Caco-2 (cell line): ENCODE data around the gene RNF144B. TPM values are rescaled to one million over a fixed set of nuclear protein-coding genes. Genes with fewer than 3 reads are reported as not detected.

Experiments used
- BruUV-seq: library from RNA; stranded (reverse); fragments of 400-500 nt; replicated peaks from 2 replicates; lab custom pipeline; 2021; lab: Mats Ljungman, UMichigan
- CTCF ChIA-PET: fragments of 300-600 bp; sonication (Branson Sonifier 250); formaldehyde crosslinking; loops from one replicate; lab custom pipeline; 2022; ENCODE audit warnings: antibody characterized with exemption; lab: Charles Lee
- POLR2A ChIA-PET: fragments of 300-600 bp; sonication (Branson Sonifier 250); formaldehyde crosslinking; loops from one replicate; lab custom pipeline; 2022; ENCODE audit warnings: antibody characterized with exemption; lab: Charles Lee
- DNase-seq, 2 experiments: peaks; one replicate each; pipeline versions ENCODE4 v3.0.0 to v3.0.0-alpha.2; 2020 to 2022
- H3K27me3 ChIP-seq: replicated peaks from 2 replicates; pipeline ENCODE4 v1.6.0; 2011; ENCODE audit warnings: low read length; ENCODE audit not compliant: control insufficient read depth, insufficient read depth
- H3K36me3 ChIP-seq: 2 replicates; pipeline ENCODE4 v1.5.1; 2011; ENCODE audit warnings: low read length; ENCODE audit not compliant: control insufficient read depth, insufficient read depth
- H3K4me1 ChIP-seq: fragments of 250-450 bp; sonication (Bioruptor Pico); 2 replicates; pipeline ENCODE4 v1.5.1; 2020; ENCODE audit warnings: mild to moderate bottlenecking
- H3K4me3 ChIP-seq: 2 replicates; pipeline ENCODE4 v1.5.1; 2011; ENCODE audit warnings: low read depth, mild to moderate bottlenecking, control low read depth, low read length
- H3K9me3 ChIP-seq: fragments of 250-450 bp; sonication (Bioruptor Pico); 2 replicates; pipeline ENCODE4 v1.5.1; 2020; ENCODE audit warnings: mild to moderate bottlenecking, moderate library complexity
- H3K27ac Mint-ChIP-seq: one replicate; pipeline ENCODE4 v1.8.0; 2022; ENCODE audit warnings: mixed read lengths; ENCODE audit not compliant: unreplicated experiment
- H3K27me3 Mint-ChIP-seq: one replicate; pipeline ENCODE4 v1.8.0; 2022; ENCODE audit warnings: mixed read lengths; ENCODE audit not compliant: insufficient read depth, unreplicated experiment
- H3K36me3 Mint-ChIP-seq: one replicate; pipeline ENCODE4 v1.8.0; 2022; ENCODE audit warnings: mild to moderate bottlenecking, mixed read lengths; ENCODE audit not compliant: insufficient read depth, unreplicated experiment
- H3K4me1 Mint-ChIP-seq: one replicate; pipeline ENCODE4 v1.8.0; 2022; ENCODE audit warnings: low read depth, mixed read lengths; ENCODE audit not compliant: unreplicated experiment
- H3K4me3 Mint-ChIP-seq: one replicate; pipeline ENCODE4 v1.8.0; 2022; ENCODE audit warnings: mild to moderate bottlenecking, moderate library complexity, mixed read lengths; ENCODE audit not compliant: unreplicated experiment
- H3K9me3 Mint-ChIP-seq: one replicate; pipeline ENCODE4 v1.8.0; 2022; ENCODE audit warnings: mixed read lengths; ENCODE audit not compliant: unreplicated experiment
- CTCF ChIP-seq, 2 experiments: fragments of 200-600 bp in 1 of 2; IDR thresholded peaks; 1 replicate in 1 of 2; 2 replicates in 1 of 2; pipeline versions ENCODE4 v1.5.1 to v1.8.0; 2011 to 2022; ENCODE audit warnings: antibody characterized with exemption in 1 of 2, control low read depth in 1 of 2, inconsistent platforms in 1 of 2, low read depth in 1 of 2, low read length in 1 of 2, mild to moderate bottlenecking in 1 of 2, moderate library complexity in 1 of 2; ENCODE audit not compliant: insufficient read depth in 1 of 2, severe bottlenecking in 1 of 2, unreplicated experiment in 1 of 2
- intact Hi-C: fragments of 100-400 bp; cut with micrococcal nuclease; formaldehyde crosslinking; loops from one replicate; pipeline ENCODE4 v1.10.0; 2022; ENCODE audit not compliant: unreplicated experiment
- total RNA-seq: library from RNA; stranded (reverse); gene quantifications from 2 replicates; pipeline ENCODE4 v1.2.3, GENCODE V29; 2022

The RNF144B gene
- total RNA-seq, 1 experiment from 2014 or later = 0.39 TPM

GRCh38 chr6:18463429-18463828 is 76.3 kb downstream of the RNF144B start:
- Mint-ChIP-seq H3K4me3 (no peak overlapping the region), H3K27ac (no peak overlapping the region), H3K4me1 (no peaks in the 10 kb centered on the region), H3K9me3 (no peaks in the 10 kb centered on the region), H3K27me3 (peaks cover 3% of the 10 kb centered on the region), H3K36me3 (no peaks in the 10 kb centered on the region)
- CTCF ChIA-PET = no interaction called here
- DNase-seq = no peak
- Histone ChIP-seq H3K27me3 (no peaks in the 10 kb centered on the region), H3K4me3 (no peak overlapping the region), H3K36me3 (no peaks in the 10 kb centered on the region), H3K9me3 (no peaks in the 10 kb centered on the region), H3K4me1 (peaks cover 4% of the 10 kb centered on the region)
- BruUV-seq = no TSS peak
- POLR2A ChIA-PET = no interaction called here
- no peak for TF ChIP-seq CTCF (IDR thresholded peaks at IDR 0.05; ENCODE audit: insufficient read depth in 1 of 2, low read depth in 1 of 2, low read length in 1 of 2, severe bottlenecking in 1 of 2, unreplicated experiment in 1 of 2)
- intact Hi-C loops = no loop called here

- intact Hi-C loops = no loop called here
- ChIA-PET CTCF (no interaction called here), POLR2A (no interaction called here)
- H3K36me3 Mint-ChIP-seq = no peaks in the 10 kb centered on the region
- no peak overlapping the region for H3K27ac Mint-ChIP-seq
- Histone ChIP-seq H3K27me3 (no peaks in the 10 kb centered on the region), H3K36me3 (no peaks in the 10 kb centered on the region), H3K4me1 (peaks cover 8% of the 10 kb centered on the region), H3K4me3 (no peak overlapping the region), H3K9me3 (no peaks in the 10 kb centered on the region)
- no peak for DNase-seq
- no peak for TF ChIP-seq CTCF (IDR thresholded peaks at IDR 0.05; ENCODE audit: insufficient read depth in 1 of 2, low read depth in 1 of 2, low read length in 1 of 2, severe bottlenecking in 1 of 2, unreplicated experiment in 1 of 2)
- H3K4me3 Mint-ChIP-seq = no peak overlapping the region
- BruUV-seq = no TSS peak
- H3K27me3 Mint-ChIP-seq = peaks cover 3% of the 10 kb centered on the region
- no peaks in the 10 kb centered on the region for H3K4me1 Mint-ChIP-seq
- no peaks in the 10 kb centered on the region for H3K9me3 Mint-ChIP-seq
Observed at GRCh38 chr6:18464176-18464575, 77.0 kb downstream of the RNF144B start.

GRCh38 chr6:18465410-18466154 is 78.4 kb downstream of the RNF144B start:
- BruUV-seq = no TSS peak
- H3K9me3 ChIP-seq = no peaks in the 10 kb centered on the region
- H3K9me3 Mint-ChIP-seq = no peaks in the 10 kb centered on the region
- H3K4me3 ChIP-seq = no peak overlapping the region
- DNase-seq = no peak
- H3K4me1 Mint-ChIP-seq = no peaks in the 10 kb centered on the region
- TF ChIP-seq CTCF (IDR thresholded peaks at IDR 0.05; ENCODE audit: insufficient read depth in 1 of 2, low read depth in 1 of 2, low read length in 1 of 2, severe bottlenecking in 1 of 2, unreplicated experiment in 1 of 2) = no peak
- peaks cover 3% of the 10 kb centered on the region for H3K27me3 Mint-ChIP-seq
- intact Hi-C loops = no loop called here
- no peaks in the 10 kb centered on the region for H3K36me3 Mint-ChIP-seq
- POLR2A ChIA-PET = no interaction called here
- CTCF ChIA-PET = no interaction called here
- H3K4me3 Mint-ChIP-seq = no peak overlapping the region
- peaks cover 8% of the 10 kb centered on the region for H3K4me1 ChIP-seq
- H3K27ac Mint-ChIP-seq = no peak overlapping the region
- H3K36me3 ChIP-seq = no peaks in the 10 kb centered on the region
- H3K27me3 ChIP-seq = no peaks in the 10 kb centered on the region
